Glutamatergic neuron (in vitro differentiated cells): ENCODE results near the gene ITGA2. TPM values are rescaled to one million over a fixed set of nuclear protein-coding genes. Genes with fewer than 3 reads are reported as not detected.

Experiments used
- DNase-seq: peaks from one replicate; pipeline ENCODE4 v3.0.0; 2022
- H3K27ac Mint-ChIP-seq: one replicate; pipeline ENCODE4 v1.8.0; 2020; ENCODE audit warnings: mild to moderate bottlenecking, mixed read lengths, inconsistent platforms; ENCODE audit not compliant: unreplicated experiment
- H3K27me3 Mint-ChIP-seq: one replicate; pipeline ENCODE4 v1.8.0; 2020; ENCODE audit warnings: mild to moderate bottlenecking, moderate library complexity, mixed read lengths, inconsistent platforms; ENCODE audit not compliant: unreplicated experiment
- H3K36me3 Mint-ChIP-seq: one replicate; pipeline ENCODE4 v1.8.0; 2020; ENCODE audit warnings: mild to moderate bottlenecking, mixed read lengths, inconsistent platforms; ENCODE audit not compliant: unreplicated experiment
- H3K4me1 Mint-ChIP-seq: one replicate; pipeline ENCODE4 v1.8.0; 2020; ENCODE audit warnings: mild to moderate bottlenecking, low read depth, mixed read lengths, inconsistent platforms; ENCODE audit not compliant: unreplicated experiment
- H3K4me3 Mint-ChIP-seq: one replicate; pipeline ENCODE4 v1.8.0; 2020; ENCODE audit warnings: mild to moderate bottlenecking, mixed read lengths, inconsistent platforms; ENCODE audit not compliant: unreplicated experiment
- H3K9me3 Mint-ChIP-seq: one replicate; pipeline ENCODE4 v1.8.0; 2020; ENCODE audit warnings: mild to moderate bottlenecking, moderate library complexity, mixed read lengths, inconsistent platforms; ENCODE audit not compliant: unreplicated experiment
- CTCF ChIP-seq: fragments of 200-600 bp; sonication (generic); IDR thresholded peaks from one replicate; pipeline ENCODE4 v1.5.0; 2021; ENCODE audit not compliant: partially characterized antibody, unreplicated experiment
- total RNA-seq: library from RNA; stranded (reverse); fragmentation: NEBNext Ultra II Directional; extraction: Animal tissue kit (Norgen Biotek cat#: 25700); gene quantifications from one replicate; pipeline ENCODE4 v1.2.1, GENCODE V29; 2021; ENCODE audit not compliant: unreplicated experiment

The ITGA2 gene
- total RNA-seq, 1 donor from 2014 or later: not detected

- Mint-ChIP-seq H3K9me3 (no peaks in the 10 kb centered on the region), H3K4me1 (no peaks in the 10 kb centered on the region), H3K36me3 (no peaks in the 10 kb centered on the region), H3K4me3 (no peak overlapping the region), H3K27me3 (peaks cover 2% of the 10 kb centered on the region), H3K27ac (no peak overlapping the region)
- DNase-seq: no peak
- TF ChIP-seq CTCF: no peak
Measured at GRCh38 chr5:52993367-52993766, 4.2 kb downstream of the ITGA2 start.

- Mint-ChIP-seq H3K36me3 (no peaks in the 10 kb centered on the region), H3K9me3 (no peaks in the 10 kb centered on the region), H3K27me3 (no peaks in the 10 kb centered on the region), H3K4me3 (no peak overlapping the region), H3K27ac (no peak overlapping the region), H3K4me1 (no peaks in the 10 kb centered on the region)
- no peak for TF ChIP-seq CTCF
- no peak for DNase-seq
Measured at GRCh38 chr5:52994266-52994665, 5.1 kb downstream of the ITGA2 start.

- H3K4me3 Mint-ChIP-seq: no peak overlapping the region
- H3K9me3 Mint-ChIP-seq: no peaks in the 10 kb centered on the region
- no peaks in the 10 kb centered on the region for H3K36me3 Mint-ChIP-seq
- H3K27me3 Mint-ChIP-seq: no peaks in the 10 kb centered on the region
- no peak for TF ChIP-seq CTCF
- H3K4me1 Mint-ChIP-seq: no peaks in the 10 kb centered on the region
- DNase-seq: no peak
- H3K27ac Mint-ChIP-seq: no peak overlapping the region
Measured at GRCh38 chr5:52995095-52995494, 5.9 kb downstream of the ITGA2 start.

- no peak for DNase-seq
- no peak for TF ChIP-seq CTCF
- H3K36me3 Mint-ChIP-seq: no peaks in the 10 kb centered on the region
- no peaks in the 10 kb centered on the region for H3K4me1 Mint-ChIP-seq
- H3K27ac Mint-ChIP-seq: no peak overlapping the region
- no peak overlapping the region for H3K4me3 Mint-ChIP-seq
- H3K27me3 Mint-ChIP-seq: no peaks in the 10 kb centered on the region
- no peaks in the 10 kb centered on the region for H3K9me3 Mint-ChIP-seq
Measured at GRCh38 chr5:52995914-52996313, 6.8 kb downstream of the ITGA2 start.

- TF ChIP-seq CTCF: no peak
- no peaks in the 10 kb centered on the region for H3K27me3 Mint-ChIP-seq
- H3K4me1 Mint-ChIP-seq: no peaks in the 10 kb centered on the region
- DNase-seq: no peak
- H3K36me3 Mint-ChIP-seq: no peaks in the 10 kb centered on the region
- H3K4me3 Mint-ChIP-seq: no peak overlapping the region
- no peaks in the 10 kb centered on the region for H3K9me3 Mint-ChIP-seq
- no peak overlapping the region for H3K27ac Mint-ChIP-seq
Measured at GRCh38 chr5:52996979-52997378, 7.8 kb downstream of the ITGA2 start.
